Trophoblast cell (in vitro differentiated cells and primary cell): Measurements from ENCODE around the gene TCERG1L.

ENCODE experiments used
- DNase-seq, 2 donors: peaks; one replicate each; pipeline ENCODE4 v3.0.0-alpha.2; 2016
- H2AFZ ChIP-seq: 2 replicates; pipeline ENCODE4 v1.6.1; 2013; ENCODE audit warnings: low read length, moderate library complexity, mild to moderate bottlenecking; ENCODE audit not compliant: insufficient read depth, poor library complexity
- H2AK5ac ChIP-seq: 2 replicates; pipeline ENCODE4 v1.6.1; 2013; ENCODE audit warnings: mild to moderate bottlenecking, low read length
- H2BK120ac ChIP-seq: 2 replicates; pipeline ENCODE4 v1.6.1; 2013; ENCODE audit warnings: low read length, mild to moderate bottlenecking, moderate library complexity; ENCODE audit not compliant: insufficient read depth, poor library complexity
- H2BK12ac ChIP-seq: 2 replicates; pipeline ENCODE4 v1.6.1; 2013; ENCODE audit warnings: mild to moderate bottlenecking, low read length, moderate library complexity
- H2BK5ac ChIP-seq: 2 replicates; pipeline ENCODE4 v1.6.1; 2013; ENCODE audit warnings: low read length, low read depth, moderate library complexity, mild to moderate bottlenecking; ENCODE audit not compliant: poor library complexity
- H3K14ac ChIP-seq: 2 replicates; pipeline ENCODE4 v1.6.1; 2013; ENCODE audit warnings: mild to moderate bottlenecking, low read length
- H3K18ac ChIP-seq: 2 replicates; pipeline ENCODE4 v1.6.1; 2013; ENCODE audit warnings: mild to moderate bottlenecking, low read length
- H3K23ac ChIP-seq: 2 replicates; pipeline ENCODE4 v1.6.1; 2013; ENCODE audit warnings: low read length
- H3K27ac ChIP-seq: 2 replicates; pipeline ENCODE4 v1.5.1; 2013; ENCODE audit warnings: low read depth, mild to moderate bottlenecking, inconsistent platforms, low read length, moderate library complexity
- H3K27me3 ChIP-seq: 2 replicates; pipeline ENCODE4 v1.6.1; 2013; ENCODE audit warnings: inconsistent platforms, mild to moderate bottlenecking, low read length, moderate library complexity; ENCODE audit not compliant: insufficient read depth
- H3K36me3 ChIP-seq, 2 experiments: 1 replicate in 1 of 2; 2 replicates in 1 of 2; pipeline ENCODE4 v1.6.1; 2013; ENCODE audit warnings: low read length in 2 of 2, mild to moderate bottlenecking in 2 of 2, moderate library complexity in 1 of 2; ENCODE audit not compliant: insufficient read depth in 2 of 2, control insufficient read depth in 1 of 2
- H3K4ac ChIP-seq: 2 replicates; pipeline ENCODE4 v1.6.1; 2013; ENCODE audit warnings: low read depth, mild to moderate bottlenecking, low read length, moderate library complexity
- H3K4me1 ChIP-seq, 2 experiments: 1 replicate in 1 of 2; 2 replicates in 1 of 2; pipeline ENCODE4 v1.6.1; 2013; ENCODE audit warnings: low read length in 2 of 2, mild to moderate bottlenecking in 2 of 2, moderate library complexity in 1 of 2; ENCODE audit not compliant: insufficient read depth in 2 of 2, control insufficient read depth in 1 of 2
- H3K4me2 ChIP-seq: 2 replicates; pipeline ENCODE4 v1.6.1; 2013; ENCODE audit warnings: inconsistent platforms, mild to moderate bottlenecking, low read length, moderate library complexity
- H3K4me3 ChIP-seq: 2 replicates; pipeline ENCODE4 v1.5.1; 2013; ENCODE audit warnings: mild to moderate bottlenecking, low read depth, low read length, inconsistent platforms
- H3K79me1 ChIP-seq: one replicate; pipeline ENCODE4 v1.6.1; 2013; ENCODE audit warnings: low read length
- H3K79me2 ChIP-seq: 2 replicates; pipeline ENCODE4 v1.6.1; 2013; ENCODE audit warnings: low read length, mild to moderate bottlenecking; ENCODE audit not compliant: control insufficient read depth, insufficient read depth, poor library complexity
- H3K9ac ChIP-seq: 2 replicates; pipeline ENCODE4 v1.6.1; 2013; ENCODE audit warnings: mild to moderate bottlenecking, low read length
- H3K9me3 ChIP-seq: 2 replicates; pipeline ENCODE4 v1.6.1; 2013; ENCODE audit warnings: low read depth, mild to moderate bottlenecking, control low read depth, inconsistent platforms, low read length; ENCODE audit not compliant: insufficient read depth
- H4K12ac ChIP-seq: 2 replicates; pipeline ENCODE4 v1.6.1; 2013; ENCODE audit warnings: low read depth, mild to moderate bottlenecking, low read length, moderate library complexity
- H4K8ac ChIP-seq: 2 replicates; pipeline ENCODE4 v1.6.1; 2013; ENCODE audit warnings: low read depth, mild to moderate bottlenecking, low read length, moderate library complexity
- H4K91ac ChIP-seq: one replicate; pipeline ENCODE4 v1.6.1; 2013; ENCODE audit warnings: low read depth, mild to moderate bottlenecking, low read length, moderate library complexity
- WGBS: extraction: QIAGEN DNeasy Blood & Tissue Kit; methylation state at CpG from one replicate; pipeline ENCODE4 v1.1.7; 2013; ENCODE audit warnings: missing lambda C conversion rate; ENCODE audit not compliant: insufficient read length, insufficient coverage; ENCODE audit errors: extremely low coverage; 5-methylcytosine and 5-hydroxymethylcytosine counted together

Gene TCERG1L

DNA sequence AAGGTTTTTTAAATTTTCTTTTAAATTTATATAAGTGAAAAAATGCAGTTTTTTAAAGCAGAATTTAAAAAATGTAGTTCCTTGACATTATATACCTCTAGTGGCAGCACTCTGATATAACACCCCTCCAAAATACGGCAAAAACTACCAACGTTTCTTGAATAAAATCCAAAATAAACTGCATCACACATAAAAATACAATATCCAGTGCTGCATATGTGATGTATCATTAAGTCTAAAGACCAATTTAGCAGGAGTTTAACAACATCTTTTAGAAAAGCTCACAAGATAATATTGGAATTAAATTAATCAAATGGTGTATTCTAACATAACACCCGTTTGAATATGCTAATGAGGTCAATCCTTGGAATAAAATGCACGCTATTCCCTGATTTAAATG is 1.4 kb downstream of the TCERG1L start:
- DNase-seq, result peak in 1 of 2 donors; percentile 15
- H4K8ac ChIP-seq, result no peak overlapping the region
- no peak overlapping the region for H4K91ac ChIP-seq
- H2BK5ac ChIP-seq, result no peak overlapping the region
- H2AFZ ChIP-seq, result no peak overlapping the region
- H3K36me3 ChIP-seq, result no peaks in the 10 kb centered on the region
- no peak overlapping the region for H3K14ac ChIP-seq
- no peak overlapping the region for H3K18ac ChIP-seq
- H4K12ac ChIP-seq, result no peak overlapping the region
- no peak overlapping the region for H3K4ac ChIP-seq
- no peak overlapping the region for H3K27ac ChIP-seq
- H2BK120ac ChIP-seq, result no peak overlapping the region
- no peaks in the 10 kb centered on the region for H3K27me3 ChIP-seq
- H3K79me2 ChIP-seq, result peaks cover 3% of the 10 kb centered on the region
- H2AK5ac ChIP-seq, result no peak overlapping the region
- no peaks in the 10 kb centered on the region for H3K9me3 ChIP-seq
- WGBS, result no CpG with 5 or more reads among the region's 4 CpGs
- H3K4me1 ChIP-seq, result peaks cover 3 to 14% of the 10 kb centered on the region in 2 experiments
- H3K4me2 ChIP-seq, result peak overlapping the region; percentile 93
- H3K4me3 ChIP-seq, result no peak overlapping the region
- H2BK12ac ChIP-seq, result no peak overlapping the region
- peaks cover 11% of the 10 kb centered on the region for H3K79me1 ChIP-seq
- H3K23ac ChIP-seq, result no peak overlapping the region
- no peak overlapping the region for H3K9ac ChIP-seq

- no CpG with 5 or more reads among the region's 3 CpGs for WGBS
- Histone ChIP-seq H3K4ac (no peak overlapping the region), H3K36me3 (peaks cover 3 to 7% of the 10 kb centered on the region in 2 experiments), H3K27me3 (no peaks in the 10 kb centered on the region), H3K9ac (no peak overlapping the region), H4K8ac (no peak overlapping the region), H3K27ac (no peak overlapping the region), H4K12ac (no peak overlapping the region), H3K18ac (no peak overlapping the region), H2AK5ac (no peak overlapping the region), H3K14ac (no peak overlapping the region), H2BK5ac (no peak overlapping the region), H3K4me2 (no peak overlapping the region), H2BK12ac (no peak overlapping the region), H3K79me1 (no peaks in the 10 kb centered on the region), H3K4me3 (no peak overlapping the region), H3K9me3 (no peaks in the 10 kb centered on the region), H2BK120ac (no peak overlapping the region), H4K91ac (no peak overlapping the region), H3K4me1 (no peaks in the 10 kb centered on the region), H3K23ac (no peak overlapping the region), H2AFZ (no peak overlapping the region), H3K79me2 (no peaks in the 10 kb centered on the region)
- no peak for DNase-seq
Observed at GRCh38 chr10:131300508-131300907, 11.0 kb downstream of the TCERG1L start.

DNA sequence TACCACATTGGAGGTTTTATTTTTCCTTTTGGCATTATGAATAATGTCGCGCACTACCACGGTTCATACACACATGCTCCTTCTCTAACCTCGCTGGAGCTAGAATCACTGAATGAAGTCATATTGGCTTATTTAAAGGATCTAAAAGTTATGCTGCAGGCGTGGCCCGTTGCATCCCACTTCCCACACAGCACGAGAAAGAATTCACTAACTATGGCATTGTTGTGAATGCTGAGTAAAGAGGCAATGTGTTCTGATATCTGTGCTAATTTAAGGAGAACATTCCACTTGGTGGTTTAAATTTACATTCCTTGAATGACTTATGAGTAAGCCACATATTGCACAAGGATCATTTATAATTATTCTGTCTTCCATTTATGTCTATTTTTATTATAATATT is 20.7 kb downstream of the TCERG1L start:
- Histone ChIP-seq H4K12ac (no peak overlapping the region), H3K4me2 (no peak overlapping the region), H3K18ac (no peak overlapping the region), H3K4me1 (no peaks in the 10 kb centered on the region), H3K14ac (no peak overlapping the region), H3K9ac (no peak overlapping the region), H3K4ac (no peak overlapping the region), H4K8ac (no peak overlapping the region), H4K91ac (no peak overlapping the region), H3K23ac (no peak overlapping the region), H3K9me3 (no peaks in the 10 kb centered on the region), H2BK120ac (no peak overlapping the region), H3K79me2 (no peaks in the 10 kb centered on the region), H3K27ac (no peak overlapping the region), H2BK12ac (no peak overlapping the region), H3K79me1 (no peaks in the 10 kb centered on the region), H2AFZ (no peak overlapping the region), H2AK5ac (no peak overlapping the region), H3K4me3 (no peak overlapping the region), H3K36me3 (peaks cover 0 to 2% of the 10 kb centered on the region in 2 experiments), H2BK5ac (no peak overlapping the region), H3K27me3 (no peaks in the 10 kb centered on the region)
- DNase-seq, result no peak
- no CpG with 5 or more reads among the region's 7 CpGs for WGBS

GRCh38 chr10:131288648-131289047 is 22.9 kb downstream of the TCERG1L start:
- H2BK120ac ChIP-seq, result no peak overlapping the region
- no CpG with 5 or more reads among the region's 12 CpGs for WGBS

More at GRCh38 chr10:131288648-131289047, 22.9 kb downstream of the TCERG1L start:
- Histone ChIP-seq H3K9me3 (no peaks in the 10 kb centered on the region), H2BK5ac (no peak overlapping the region), H3K36me3 (peaks cover 0 to 4% of the 10 kb centered on the region in 2 experiments), H3K4ac (no peak overlapping the region), H2AFZ (no peak overlapping the region), H4K91ac (no peak overlapping the region), H4K8ac (no peak overlapping the region), H2AK5ac (no peak overlapping the region), H4K12ac (peak overlapping the region; percentile 30), H3K4me1 (no peaks in the 10 kb centered on the region), H3K4me3 (no peak overlapping the region), H3K79me1 (no peaks in the 10 kb centered on the region), H3K14ac (no peak overlapping the region), H3K27ac (no peak overlapping the region), H3K23ac (no peak overlapping the region), H3K79me2 (no peaks in the 10 kb centered on the region), H3K4me2 (no peak overlapping the region), H3K18ac (no peak overlapping the region), H2BK12ac (no peak overlapping the region), H3K9ac (no peak overlapping the region), H3K27me3 (no peaks in the 10 kb centered on the region)
- no peak for DNase-seq
